Measurements from ENCODE around the gene CD320. TPM values are rescaled to one million over a fixed set of nuclear protein-coding genes. Genes with fewer than 3 reads are reported as not detected.
"Not testable (repeated sequence)": the region's sequence is repeated elsewhere in the genome, so short reads cannot be mapped to it uniquely, and the experiment has no call there.

The CD320 gene
- total RNA-seq, 4 donors from 2014 or later = 9.0 to 23.6 (median 16.8) TPM

DNA sequence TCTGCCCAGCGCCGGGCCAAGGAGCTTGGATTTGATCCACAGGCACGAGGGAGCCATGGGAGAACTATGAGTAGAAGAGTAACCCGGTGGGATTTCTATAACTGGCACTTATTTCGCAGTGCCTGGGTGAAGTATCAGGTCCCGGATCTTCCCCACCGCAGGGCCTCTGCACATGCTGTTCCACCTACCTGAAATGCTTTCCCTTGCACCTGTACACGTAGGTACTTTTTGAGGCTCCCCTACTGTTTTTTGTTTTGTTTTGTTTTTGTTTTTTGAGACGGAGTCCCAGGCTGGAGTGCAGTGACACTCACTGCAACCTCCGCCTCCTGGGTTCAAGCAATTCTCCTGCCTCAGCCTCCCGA is 35.3 kb upstream of the CD320 start:
- no peak for DNase-seq (ENCODE audit: low spot score in 2 of 2)
- TF ChIP-seq, protein P1, sequence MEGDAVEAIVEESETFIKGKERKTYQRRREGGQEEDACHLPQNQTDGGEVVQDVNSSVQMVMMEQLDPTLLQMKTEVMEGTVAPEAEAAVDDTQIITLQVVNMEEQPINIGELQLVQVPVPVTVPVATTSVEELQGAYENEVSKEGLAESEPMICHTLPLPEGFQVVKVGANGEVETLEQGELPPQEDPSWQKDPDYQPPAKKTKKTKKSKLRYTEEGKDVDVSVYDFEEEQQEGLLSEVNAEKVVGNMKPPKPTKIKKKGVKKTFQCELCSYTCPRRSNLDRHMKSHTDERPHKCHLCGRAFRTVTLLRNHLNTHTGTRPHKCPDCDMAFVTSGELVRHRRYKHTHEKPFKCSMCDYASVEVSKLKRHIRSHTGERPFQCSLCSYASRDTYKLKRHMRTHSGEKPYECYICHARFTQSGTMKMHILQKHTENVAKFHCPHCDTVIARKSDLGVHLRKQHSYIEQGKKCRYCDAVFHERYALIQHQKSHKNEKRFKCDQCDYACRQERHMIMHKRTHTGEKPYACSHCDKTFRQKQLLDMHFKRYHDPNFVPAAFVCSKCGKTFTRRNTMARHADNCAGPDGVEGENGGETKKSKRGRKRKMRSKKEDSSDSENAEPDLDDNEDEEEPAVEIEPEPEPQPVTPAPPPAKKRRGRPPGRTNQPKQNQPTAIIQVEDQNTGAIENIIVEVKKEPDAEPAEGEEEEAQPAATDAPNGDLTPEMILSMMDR (IDR thresholded peaks at IDR 0.05) = no peak
- no peak for TF ChIP-seq POLR2A (IDR thresholded peaks at IDR 0.05)
- no peak overlapping the region for H3K4me3 ChIP-seq (ENCODE audit: low read depth, poor library complexity, severe bottlenecking)
- 32 to 49% methylated on average over 9 to 11 of the region's 11 CpGs for WGBS, 2 donors
- intact Hi-C loops (cut with DNase I; ENCODE audit: low total_unique reads) = no loop called here

DNA sequence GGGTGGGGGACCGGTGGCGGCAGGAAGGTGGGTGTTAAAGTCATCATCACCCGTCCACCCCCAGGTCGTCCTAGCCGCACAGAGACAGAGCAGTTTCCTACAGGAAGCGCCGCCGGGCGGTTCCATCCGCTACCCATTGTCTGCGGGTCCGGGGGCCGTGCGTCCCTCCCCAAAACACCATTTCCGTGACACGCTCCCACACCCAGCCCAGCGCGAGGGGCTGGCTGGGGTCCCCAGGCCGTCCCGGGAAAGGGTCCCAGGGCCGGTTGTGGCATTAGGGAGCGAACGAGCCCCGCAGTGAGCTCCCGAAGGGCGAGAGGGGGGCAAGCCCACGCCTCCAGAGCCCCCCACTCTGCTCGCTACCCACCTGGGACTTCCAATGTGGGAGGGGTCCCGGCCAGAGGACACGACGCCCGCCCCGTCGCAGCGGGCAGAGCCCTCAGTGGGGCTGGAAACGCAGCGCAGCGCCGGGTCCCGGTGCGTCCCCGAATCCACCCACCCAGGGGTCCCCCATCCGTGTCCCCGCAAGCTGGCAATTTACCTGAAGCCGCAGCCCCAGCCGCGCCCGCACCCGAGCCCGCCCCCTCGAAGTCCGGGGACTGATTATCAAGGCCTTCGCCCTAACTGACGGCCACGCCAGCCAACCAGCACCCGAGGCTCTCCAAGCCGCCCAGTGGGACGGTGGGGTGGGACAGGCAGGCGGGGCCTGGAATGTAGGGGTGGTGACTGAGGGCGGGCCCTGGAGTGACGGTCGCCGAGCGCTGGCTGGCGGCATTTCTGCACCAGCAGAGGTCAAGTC is 34.7 kb upstream of the CD320 start, which contains the start of gene KANK3:
Gene KANK3 (minus strand): TSS at position 579 of the 799 bp plus-strand sequence. CDS start 5,434 bp downstream, outside the sequence.
- DNase-seq (ENCODE audit: low spot score in 2 of 2) = peak; percentile 92 to 98
- intact Hi-C loops (cut with DNase I; ENCODE audit: low total_unique reads) = no loop called here
- no peak for TF ChIP-seq POLR2A (IDR thresholded peaks at IDR 0.05)
- TF ChIP-seq, protein P1 (IDR thresholded peaks at IDR 0.05) = no peak
- 4 to 7% methylated on average over 30 to 33 of the region's 65 CpGs for WGBS, 2 donors
- peak within 1 kb of the TSS; percentile 4 for H3K4me3 ChIP-seq (ENCODE audit: low read depth, poor library complexity, severe bottlenecking)

DNA sequence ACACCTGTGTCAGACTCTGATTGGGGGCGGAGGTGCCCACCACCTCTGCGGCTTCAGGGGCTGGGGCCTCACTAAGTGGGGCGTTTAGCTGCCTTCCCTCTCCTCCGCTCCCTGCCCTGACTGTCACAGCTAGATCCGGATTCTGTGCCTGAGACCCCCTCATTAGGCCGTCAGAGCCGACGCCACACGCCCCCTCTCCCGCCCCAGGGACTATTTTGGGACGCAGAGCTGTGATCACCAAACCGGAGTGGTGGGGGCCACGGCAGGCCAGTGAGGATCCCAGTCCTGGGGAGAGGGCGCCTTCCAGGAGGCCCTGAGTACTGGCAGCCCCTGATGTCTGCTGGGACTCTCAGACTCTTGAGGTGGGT is 34.1 kb upstream of the CD320 start:
- no peak for DNase-seq (ENCODE audit: low spot score in 2 of 2)
- WGBS, 2 donors = 28 to 70% methylated on average over 2 to 12 of the region's 14 CpGs
- H3K4me3 ChIP-seq (ENCODE audit: low read depth, poor library complexity, severe bottlenecking) = no peak overlapping the region
- TF ChIP-seq, protein P1 (IDR thresholded peaks at IDR 0.05) = no peak
- TF ChIP-seq POLR2A (IDR thresholded peaks at IDR 0.05) = no peak
- intact Hi-C loops (cut with DNase I; ENCODE audit: low total_unique reads) = no loop called here

DNA sequence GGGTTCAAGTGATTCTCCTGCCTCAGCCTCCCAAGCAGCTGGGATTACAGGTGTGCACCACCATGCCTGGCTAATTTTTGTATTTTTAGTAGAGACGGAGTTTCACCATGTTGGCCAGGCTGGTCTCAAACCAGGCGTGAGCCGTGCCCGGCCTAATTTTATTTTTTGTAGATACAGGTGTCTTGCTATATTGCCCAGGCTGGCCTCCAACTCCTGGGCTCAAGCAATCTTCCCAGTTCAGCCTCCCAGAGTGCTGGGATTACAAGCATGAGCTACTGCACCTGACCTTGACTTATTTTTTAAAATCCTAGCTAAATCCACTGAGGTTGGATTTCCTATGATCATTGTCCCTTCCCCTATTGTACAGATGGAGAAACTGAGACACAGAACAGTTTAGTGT is 33.3 kb upstream of the CD320 start:
- WGBS, 2 donors = 92 to 98% methylated on average over 4 of the region's 4 CpGs
- H3K4me3 ChIP-seq (ENCODE audit: low read depth, poor library complexity, severe bottlenecking); intact Hi-C loops (cut with DNase I; ENCODE audit: low total_unique reads); DNase-seq (ENCODE audit: low spot score in 2 of 2): not testable (repeated sequence)

DNA sequence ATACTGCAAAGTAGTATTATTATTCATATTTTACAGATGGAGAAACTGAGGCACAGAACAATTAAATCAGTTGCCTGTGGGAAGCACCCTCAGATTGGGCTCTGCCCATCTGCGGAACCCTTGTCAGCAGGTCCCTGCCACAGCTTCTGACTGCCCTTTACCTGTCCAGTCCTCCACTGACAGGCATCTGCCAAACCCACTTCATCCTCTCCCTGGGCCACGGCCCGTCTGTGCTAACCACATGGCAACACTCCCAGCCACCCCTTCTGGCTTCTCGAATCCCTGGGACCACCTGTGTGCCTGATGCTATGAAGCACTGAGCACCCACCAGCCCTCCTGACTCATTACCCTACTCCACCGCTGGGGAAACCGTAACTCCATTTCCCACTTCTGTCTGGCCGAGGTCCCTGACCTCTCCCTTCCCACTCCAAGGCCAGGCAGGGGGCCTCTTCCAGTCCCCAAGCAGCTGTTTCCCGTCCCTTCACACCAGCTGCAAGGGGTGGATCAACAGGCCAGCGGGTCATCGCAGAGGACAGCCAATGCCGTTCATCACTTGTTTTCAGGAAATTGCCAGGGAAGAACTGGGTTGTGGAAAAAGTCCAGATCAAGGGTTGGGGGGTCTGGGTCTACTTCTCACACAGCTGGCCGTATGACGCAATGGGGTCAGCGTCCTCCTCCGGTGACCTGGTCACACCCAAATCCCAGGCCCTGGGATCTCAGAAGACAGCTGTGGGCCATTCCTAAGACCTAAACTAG is 32.4 kb upstream of the CD320 start:
- H3K4me3 ChIP-seq (ENCODE audit: low read depth, poor library complexity, severe bottlenecking) = no peak overlapping the region
- 37 to 39% methylated on average over 15 of the region's 15 CpGs for WGBS, 2 donors
- DNase-seq (ENCODE audit: low spot score in 2 of 2) = no peak
- intact Hi-C loops (cut with DNase I; ENCODE audit: low total_unique reads) = no loop called here
- TF ChIP-seq, protein P1 (IDR thresholded peaks at IDR 0.05) = no peak
- TF ChIP-seq POLR2A (IDR thresholded peaks at IDR 0.05) = no peak

DNA sequence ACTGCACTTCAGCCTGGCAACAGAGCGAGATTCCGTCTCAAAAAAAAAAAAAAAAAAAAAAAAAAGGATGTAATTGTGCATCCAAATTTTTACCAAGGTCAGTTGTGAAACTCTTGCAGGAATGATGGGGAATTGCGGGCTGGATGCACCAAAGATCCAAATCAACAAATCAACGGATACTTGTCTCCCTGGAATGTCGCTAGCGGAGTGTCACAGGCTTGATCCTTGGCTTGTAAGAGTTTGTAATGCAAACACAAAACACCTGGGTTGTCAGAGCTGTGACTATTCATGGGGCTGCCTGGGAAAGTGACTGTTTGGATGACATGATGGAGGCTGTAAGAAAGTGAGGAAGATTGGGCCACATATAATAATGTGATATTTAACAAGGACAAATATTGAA is 30.7 kb upstream of the CD320 start:
- 67% methylated on average over 6 of the region's 6 CpGs for WGBS, 2 donors
- intact Hi-C loops (cut with DNase I; ENCODE audit: low total_unique reads) = no loop called here
- H3K4me3 ChIP-seq (ENCODE audit: low read depth, poor library complexity, severe bottlenecking) = no peak overlapping the region
- TF ChIP-seq, protein P1 (IDR thresholded peaks at IDR 0.05) = no peak
- no peak for TF ChIP-seq POLR2A (IDR thresholded peaks at IDR 0.05)
- DNase-seq (ENCODE audit: low spot score in 2 of 2) = no peak

Data from lower leg skin (tissue), 4 donors.